Activated gamma-delta T cell treated with anti-CD3 and anti-CD28 coated beads, Interleukin-2, amount 50 U/mL, for 16 hours (primary cell): ENCODE data around the gene MYL4.
A peak's percentile ranks its signal among the peaks of the same experiment; 100 is the strongest.
"Not testable (repeated sequence)": the region's sequence is repeated elsewhere in the genome, so short reads cannot be mapped to it uniquely, and the experiment has no call there.

ENCODE experiments used
- DNase-seq: peaks from one replicate; pipeline ENCODE4 v3.0.0-alpha.2; 2020; ENCODE audit warnings: low read depth

The MYL4 gene

GRCh38 chr17:47221154-47221553, 12.0 kb downstream of the MYL4 start:
- no peak for DNase-seq

- no peak for DNase-seq
Measured at GRCh38 chr17:47222047-47222446, 12.9 kb downstream of the MYL4 start.

- DNase-seq, result no peak
Measured at GRCh38 chr17:47223007-47223406, 13.9 kb downstream of the MYL4 start.

- no peak for DNase-seq
Measured at GRCh38 chr17:47223460-47223859, 14.3 kb downstream of the MYL4 start.

- DNase-seq, result not testable (repeated sequence)
Measured at GRCh38 chr17:47224077-47224476, 14.9 kb downstream of the MYL4 start.

- no peak for DNase-seq
Measured at GRCh38 chr17:47224966-47225365, 15.8 kb downstream of the MYL4 start.

- no peak for DNase-seq
Measured at GRCh38 chr17:47225436-47225858, 16.3 kb downstream of the MYL4 start.

- no peak for DNase-seq
Measured at GRCh38 chr17:47225911-47226688, 17.0 kb downstream of the MYL4 start.

GRCh38 chr17:47227862-47228261, 18.7 kb downstream of the MYL4 start:
- no peak for DNase-seq

GRCh38 chr17:47229535-47230443, 20.6 kb downstream of the MYL4 start:
- peak; percentile 49 for DNase-seq

GRCh38 chr17:47230864-47231263, 21.7 kb downstream of the MYL4 start:
- no peak for DNase-seq

GRCh38 chr17:47231334-47231733, 22.2 kb downstream of the MYL4 start:
- no peak for DNase-seq

- no peak for DNase-seq
Measured at GRCh38 chr17:47231866-47232265, 22.7 kb downstream of the MYL4 start.

GRCh38 chr17:47232465-47232864, 23.3 kb downstream of the MYL4 start:
- DNase-seq, result no peak

- no peak for DNase-seq
Measured at GRCh38 chr17:47235506-47235905, 26.4 kb downstream of the MYL4 start.

GRCh38 chr17:47235923-47236322, 26.8 kb downstream of the MYL4 start:
- no peak for DNase-seq

- no peak for DNase-seq
Measured at GRCh38 chr17:47237841-47238240, 28.7 kb downstream of the MYL4 start.

GRCh38 chr17:47238321-47239010, 29.3 kb downstream of the MYL4 start:
- no peak for DNase-seq

- DNase-seq, result no peak
Measured at GRCh38 chr17:47239619-47239966, 30.4 kb downstream of the MYL4 start.

GRCh38 chr17:47239967-47240651, 31.0 kb downstream of the MYL4 start:
- no peak for DNase-seq

- no peak for DNase-seq
Measured at GRCh38 chr17:47240806-47241205, 31.7 kb downstream of the MYL4 start.

GRCh38 chr17:47242648-47243047, 33.5 kb downstream of the MYL4 start:
- DNase-seq, result no peak
